Measurements from ENCODE around the gene IFI30.
A peak's percentile ranks its signal among the peaks of the same experiment; 100 is the strongest.

The IFI30 gene

GRCh38 chr19:18173572-18174288, at the start of gene IFI30:
TSS of gene IFI30 (plus strand) at chr19:18173813. CDS start at chr19:18173842, 29 bp downstream.
- DNase-seq, result peak in 3 of 10 donors; percentile 31 to 90 (median 83)
- intact Hi-C loops (cut with DNase I), result no loop called here

DNA sequence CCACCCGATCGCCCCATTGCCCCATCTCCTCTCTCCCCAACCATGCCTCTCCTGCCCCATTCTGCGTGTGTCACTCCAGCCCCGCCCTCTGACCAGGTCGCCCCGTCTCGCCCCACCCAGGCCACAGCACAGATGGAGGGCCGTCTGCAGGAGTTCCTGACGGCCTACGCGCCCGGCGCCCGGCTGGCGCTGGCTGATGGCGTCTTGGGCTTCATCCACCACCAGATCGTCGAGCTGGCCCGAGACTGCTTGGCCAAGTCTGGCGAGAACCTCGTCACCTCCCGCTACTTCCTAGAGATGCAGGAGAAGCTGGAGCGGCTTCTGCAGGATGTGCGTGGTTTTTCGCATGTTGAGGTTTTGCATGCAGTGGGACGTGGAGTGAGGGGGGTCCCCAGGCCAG, 49.8 kb upstream of the IFI30 start:
- peak in 7 of 10 donors; percentile 40 to 92 (median 57) for DNase-seq
- intact Hi-C loops (cut with DNase I), result no loop called here

- DNase-seq, result peak in 1 of 10 donors; percentile 61
- intact Hi-C loops (cut with DNase I), result no loop called here
Observed at GRCh38 chr19:18126097-18126496, 47.5 kb upstream of the IFI30 start.

- DNase-seq, result no peak
- intact Hi-C loops (cut with DNase I), result no loop called here
Observed at GRCh38 chr19:18128044-18128443, 45.6 kb upstream of the IFI30 start.

DNA sequence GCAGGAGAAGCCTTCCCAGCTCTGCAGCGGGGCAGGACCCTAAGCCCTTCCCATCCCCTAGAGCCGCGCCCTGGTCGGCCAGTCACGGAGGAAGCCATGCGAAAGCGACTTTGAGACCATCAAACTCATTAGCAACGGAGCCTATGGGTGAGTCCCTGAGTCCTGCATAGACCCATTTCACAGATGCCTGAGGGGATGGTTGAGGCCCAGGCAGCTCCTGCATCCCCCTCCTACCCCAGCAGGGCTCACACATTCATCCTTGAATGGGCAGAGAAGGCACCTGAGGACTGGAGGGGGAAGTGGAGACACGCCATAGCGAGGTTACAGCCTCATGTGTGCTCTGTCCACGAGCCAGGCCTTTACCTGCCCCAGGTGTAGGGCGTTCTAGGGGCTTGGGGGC, 44.8 kb upstream of the IFI30 start:
- intact Hi-C loops (cut with DNase I), result no loop called here
- DNase-seq, result no peak

GRCh38 chr19:18130523-18131242, 42.9 kb upstream of the IFI30 start:
- intact Hi-C loops (cut with DNase I), result no loop called here

GRCh38 chr19:18131841-18132596, 41.6 kb upstream of the IFI30 start:
- intact Hi-C loops (cut with DNase I), result no loop called here
- peak in 1 of 10 donors; percentile 46 for DNase-seq

More at GRCh38 chr19:18130523-18131242, 42.9 kb upstream of the IFI30 start:
- DNase-seq, result no peak

GRCh38 chr19:18135712-18136584, 37.7 kb upstream of the IFI30 start:
- DNase-seq, result peak in 1 of 10 donors; percentile 77
- intact Hi-C loops (cut with DNase I), result no loop called here

GRCh38 chr19:18137242-18137641, 36.4 kb upstream of the IFI30 start:
- DNase-seq, result peak in 1 of 10 donors; percentile 84
- intact Hi-C loops (cut with DNase I), result no loop called here

GRCh38 chr19:18137657-18138339, 35.8 kb upstream of the IFI30 start:
- intact Hi-C loops (cut with DNase I), result no loop called here
- no peak for DNase-seq

- intact Hi-C loops (cut with DNase I), result no loop called here
Observed at GRCh38 chr19:18140473-18140872, 33.1 kb upstream of the IFI30 start.

GRCh38 chr19:18141031-18141430, 32.6 kb upstream of the IFI30 start:
- no peak for DNase-seq
- intact Hi-C loops (cut with DNase I), result no loop called here

More at GRCh38 chr19:18140473-18140872, 33.1 kb upstream of the IFI30 start:
- DNase-seq, result no peak

- intact Hi-C loops (cut with DNase I), result no loop called here
- DNase-seq, result no peak
Observed at GRCh38 chr19:18143902-18144301, 29.7 kb upstream of the IFI30 start.

DNA sequence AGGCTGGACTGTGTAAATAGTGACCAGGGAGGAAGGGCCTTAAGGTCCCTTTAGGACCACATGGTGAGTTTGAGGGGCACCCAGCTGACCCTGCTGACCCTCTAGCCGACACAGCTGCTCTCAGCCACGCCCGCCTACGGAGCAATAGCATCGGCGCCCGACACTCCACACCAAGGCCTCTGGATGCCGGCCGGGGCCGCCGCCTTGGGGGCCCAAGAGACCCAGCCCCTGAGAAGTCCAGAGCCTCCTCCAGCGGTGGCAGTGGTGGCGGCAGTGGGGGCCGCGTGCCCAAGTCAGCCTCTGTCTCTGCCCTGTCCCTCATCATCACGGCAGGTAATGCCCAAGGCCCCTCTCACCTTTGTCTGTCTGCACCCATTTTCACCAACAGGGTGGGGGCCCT, 29.3 kb upstream of the IFI30 start:
- intact Hi-C loops (cut with DNase I), result no loop called here
- no peak for DNase-seq

- DNase-seq, result no peak
- intact Hi-C loops (cut with DNase I), result no loop called here
Observed at GRCh38 chr19:18144906-18145305, 28.7 kb upstream of the IFI30 start.

DNA sequence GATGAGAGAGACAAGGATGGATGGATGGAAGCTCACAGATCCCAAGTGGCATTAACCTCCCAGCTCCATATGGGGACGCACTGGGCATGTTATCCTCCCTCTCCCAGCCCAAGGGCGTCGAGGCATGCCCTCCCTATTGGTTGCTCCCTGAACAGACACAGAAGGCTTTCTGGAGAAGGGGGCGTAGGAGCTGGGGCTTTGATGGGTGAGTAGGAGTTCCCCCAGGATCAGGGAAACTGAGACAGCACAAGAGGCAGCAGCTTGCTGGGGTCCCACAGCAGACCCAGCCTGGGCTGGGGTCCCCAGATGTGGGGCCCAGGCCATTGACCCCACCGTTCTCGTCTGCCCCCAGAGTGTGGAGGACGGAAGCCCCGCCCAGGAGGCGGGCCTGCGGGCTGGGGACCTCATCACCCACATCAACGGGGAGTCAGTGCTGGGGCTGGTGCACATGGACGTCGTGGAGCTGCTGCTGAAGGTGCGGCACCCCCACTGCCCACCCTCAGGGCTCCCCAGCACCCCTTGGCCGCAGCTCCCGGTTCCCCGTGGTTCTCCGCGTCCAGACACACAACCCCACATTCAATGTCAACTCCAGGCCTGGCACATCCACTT, 28.1 kb upstream of the IFI30 start:
- intact Hi-C loops (cut with DNase I), result no loop called here

DNA sequence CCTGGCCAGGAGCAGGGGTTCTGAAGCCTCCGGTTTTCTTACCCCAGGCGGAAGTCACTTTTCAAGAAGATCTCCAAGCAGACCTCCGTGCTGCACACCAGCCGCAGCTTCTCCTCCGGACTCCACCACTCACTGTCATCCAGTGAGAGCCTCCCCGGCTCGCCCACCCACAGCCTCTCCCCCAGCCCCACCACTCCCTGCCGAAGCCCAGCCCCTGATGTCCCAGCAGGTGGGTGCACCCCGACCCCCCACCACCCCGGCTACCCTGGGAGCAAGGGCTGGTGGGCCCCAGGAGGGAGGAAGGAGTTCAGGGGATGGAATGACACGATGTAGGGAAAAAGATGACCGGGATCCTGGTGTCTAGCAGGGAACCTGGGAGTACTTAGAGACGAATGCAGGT, 26.2 kb upstream of the IFI30 start:
- no peak for DNase-seq
- intact Hi-C loops (cut with DNase I), result no loop called here

More for the DNA sequence above, 28.1 kb upstream of the IFI30 start:
- DNase-seq, result peak in 1 of 10 donors; percentile 59

DNA sequence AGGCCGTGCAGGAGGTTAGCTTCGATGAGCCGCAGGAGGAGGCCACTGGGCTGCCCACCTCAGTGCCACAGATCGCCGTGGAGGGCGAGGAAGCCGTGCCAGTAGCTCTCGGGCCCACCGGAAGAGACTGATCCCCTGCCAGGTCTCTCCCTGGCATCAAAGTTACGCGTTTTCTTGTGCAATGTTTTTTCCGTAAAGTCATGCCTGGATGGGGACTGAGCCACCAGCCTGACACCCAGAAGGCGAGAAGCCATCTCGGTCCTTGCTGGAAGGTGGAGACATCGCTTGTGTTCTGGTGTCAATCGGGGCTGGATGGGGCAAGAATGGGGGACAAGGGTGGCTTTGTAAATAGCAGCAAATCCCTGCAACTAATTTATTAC, 24.0 kb upstream of the IFI30 start:
- DNase-seq, result no peak
- intact Hi-C loops (cut with DNase I), result no loop called here

Data from posterior cingulate gyrus (tissue), 11 donors.